Epithelial cell of esophagus (primary cell): ENCODE results near the gene SYP.

Source experiments
- DNase-seq: peaks from one replicate; pipeline ENCODE4 v3.0.0; 2010; ENCODE audit warnings: low read depth
- H3K4me3 ChIP-seq: 2 replicates; pipeline ENCODE4 v1.5.1; 2011; ENCODE audit warnings: mild to moderate bottlenecking, low read length, control low read depth
- CTCF ChIP-seq: IDR thresholded peaks from 2 replicates; pipeline ENCODE4 v1.5.1; 2011; ENCODE audit warnings: low read depth, mild to moderate bottlenecking, low read length, control low read depth, inconsistent platforms; ENCODE audit not compliant: insufficient read depth; ENCODE audit errors: missing control alignments

Gene SYP

GRCh38 chrX:49244207-49244606 lies 44.2 kb upstream of the SYP start:
- no peak for DNase-seq
- no peak for TF ChIP-seq CTCF
- no peak overlapping the region for H3K4me3 ChIP-seq

GRCh38 chrX:49243166-49243565 lies 43.2 kb upstream of the SYP start:
- DNase-seq: no peak
- no peak for TF ChIP-seq CTCF
- no peak overlapping the region for H3K4me3 ChIP-seq

GRCh38 chrX:49242545-49243066 lies 42.6 kb upstream of the SYP start:
- TF ChIP-seq CTCF: no peak
- peak; percentile 2 for DNase-seq
- no peak overlapping the region for H3K4me3 ChIP-seq

DNA sequence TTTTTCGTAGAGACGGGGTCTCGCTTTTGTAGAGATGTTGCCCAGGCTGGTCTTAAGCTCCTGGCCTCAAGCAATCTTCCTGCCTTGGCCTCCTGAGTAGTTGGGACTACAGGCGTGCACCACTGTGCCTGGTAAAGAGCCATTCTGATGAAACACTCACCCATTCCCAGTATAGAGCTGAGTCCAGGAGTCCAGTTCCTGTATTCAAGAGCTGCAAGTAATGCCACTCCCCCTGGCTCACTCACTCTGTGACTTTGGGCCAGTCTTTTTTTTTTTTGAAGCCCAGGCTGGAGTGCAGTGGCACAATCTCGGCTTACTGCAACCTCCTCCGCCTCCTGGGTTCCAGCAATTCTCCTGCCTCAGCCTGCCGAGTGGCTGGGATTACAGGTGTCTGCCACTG lies 38.7 kb upstream of the SYP start:
- H3K4me3 ChIP-seq: no peak overlapping the region
- DNase-seq: no peak
- TF ChIP-seq CTCF: no peak

DNA sequence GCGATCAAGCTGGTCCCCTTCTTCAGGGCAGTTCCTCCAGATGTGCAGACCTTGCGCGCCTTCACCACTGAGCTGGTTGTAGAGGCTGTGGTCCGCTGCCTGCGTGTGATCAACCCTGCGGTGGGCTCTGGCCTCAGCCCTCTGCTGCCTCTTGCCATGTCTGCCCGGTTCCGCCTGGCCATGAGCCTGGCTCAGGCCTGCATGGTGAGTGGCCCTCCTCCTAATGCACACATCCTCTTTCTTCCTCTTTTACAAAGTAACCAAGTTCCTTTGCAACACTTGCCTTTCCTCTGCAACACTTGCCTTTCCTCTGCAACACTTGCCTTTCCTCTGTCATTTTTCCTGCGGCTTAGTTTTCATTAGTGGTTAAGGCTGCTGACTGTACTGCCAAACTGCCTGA lies 37.1 kb upstream of the SYP start:
- H3K4me3 ChIP-seq: no peak overlapping the region
- no peak for TF ChIP-seq CTCF
- no peak for DNase-seq

GRCh38 chrX:49233887-49234555 lies 34.0 kb upstream of the SYP start:
- no peak for DNase-seq
- H3K4me3 ChIP-seq: no peak overlapping the region
- TF ChIP-seq CTCF: no peak

- no peak within 1 kb of the TSS for H3K4me3 ChIP-seq
- DNase-seq: no peak
- no peak for TF ChIP-seq CTCF
Measured at GRCh38 chrX:49233176-49233575, 33.2 kb upstream of the SYP start, which contains the start of gene CACNA1F. Gene CACNA1F, minus strand, starts transcription at chrX:49233340. Its CDS starts 31 bp downstream, at chrX:49233309.
